Endothelial cell of umbilical vein (primary cell): Measurements from ENCODE around the gene UEVLD. TPM values are rescaled to one million over a fixed set of nuclear protein-coding genes. Genes with fewer than 3 reads are reported as not detected.

Experiments used
- BruUV-seq: library from RNA; stranded (reverse); fragments of 400-500 nt; replicated peaks from 2 replicates; lab custom pipeline; 2021; lab: Mats Ljungman, UMichigan
- CTCF ChIA-PET: fragments of 300-600, 350-600 bp; sonication (Branson Sonifier 250); formaldehyde crosslinking; loops from one replicate; lab custom pipeline; 2021; ENCODE audit warnings: antibody characterized with exemption, inconsistent platforms; lab: Charles Lee
- POLR2A ChIA-PET: fragments of 300-600, 350-600 bp; sonication (Branson Sonifier 250); formaldehyde crosslinking; loops from one replicate; lab custom pipeline; 2021; ENCODE audit warnings: antibody characterized with exemption, inconsistent platforms; lab: Charles Lee
- DNase-seq: peaks from one replicate; pipeline ENCODE4 v3.0.0-alpha.2; 2011; ENCODE audit warnings: low read depth, low spot score
- FAIRE-seq: peaks from 2 replicates; lab custom pipeline; 2011; peaks lifted over from hg19 to GRCh38; lab: Jason Lieb, UNC
- H2AFZ ChIP-seq: 2 replicates; pipeline ENCODE4 v1.6.0; 2012; ENCODE audit warnings: low read depth, low read length, control low read depth, inconsistent platforms
- H3K27ac ChIP-seq: 2 replicates; pipeline ENCODE4 v1.5.1; 2011; ENCODE audit warnings: low read depth, mild to moderate bottlenecking, control low read depth, low read length, moderate library complexity; ENCODE audit not compliant: insufficient read depth
- H3K27me3 ChIP-seq, 2 experiments: 2 replicates each; pipeline versions ENCODE4 v1.6.0 to v1.6.1; 2011; ENCODE audit warnings: low read length in 2 of 2, mixed read lengths in 1 of 2; ENCODE audit not compliant: control insufficient read depth in 2 of 2, insufficient read depth in 2 of 2
- H3K36me3 ChIP-seq, 2 experiments: 2 replicates in 1 of 2; 3 replicates in 1 of 2; pipeline ENCODE4 v1.5.1; 2011; ENCODE audit warnings: low read length in 2 of 2, mild to moderate bottlenecking in 1 of 2, moderate library complexity in 1 of 2; ENCODE audit not compliant: control insufficient read depth in 2 of 2, insufficient read depth in 2 of 2; ENCODE audit errors: extremely low read depth in 1 of 2
- H3K4me1 ChIP-seq: 3 replicates; pipeline ENCODE4 v1.5.1; 2011; ENCODE audit warnings: mild to moderate bottlenecking, low read length; ENCODE audit not compliant: control insufficient read depth, insufficient read depth; ENCODE audit errors: extremely low read depth
- H3K4me2 ChIP-seq: 2 replicates; pipeline ENCODE4 v1.6.1; 2011; ENCODE audit warnings: low read length, control low read depth, mixed read lengths; ENCODE audit not compliant: insufficient read depth
- H3K4me3 ChIP-seq, 3 experiments: fragments of 200-600 bp in 1 of 3; sonication (generic), shearing (Covaris generic) in 1 of 3; replicated peaks in 1 of 3; 2 replicates each; pipeline ENCODE4 v1.5.1; 2011 to 2016; ENCODE audit warnings: control low read depth in 3 of 3, low read length in 3 of 3, mild to moderate bottlenecking in 2 of 3, inconsistent platforms in 1 of 3, low read depth in 1 of 3, moderate library complexity in 1 of 3; ENCODE audit not compliant: insufficient read depth in 1 of 3
- H3K79me2 ChIP-seq: 2 replicates; pipeline ENCODE4 v1.6.0; 2012; ENCODE audit warnings: low read length, inconsistent platforms; ENCODE audit not compliant: control insufficient read depth, insufficient read depth
- H3K9ac ChIP-seq: replicated peaks from 2 replicates; pipeline ENCODE3; 2011; ENCODE audit warnings: low read length, control low read depth; ENCODE audit not compliant: insufficient read depth; ENCODE audit errors: extremely low read depth
- H3K9me1 ChIP-seq: replicated peaks from 3 replicates; pipeline ENCODE4 v1.6.0; 2011; ENCODE audit warnings: mild to moderate bottlenecking, low read length; ENCODE audit not compliant: control insufficient read depth, insufficient read depth; ENCODE audit errors: extremely low read depth
- H3K9me3 ChIP-seq: replicated peaks from 2 replicates; pipeline ENCODE4 v1.5.1; 2012; ENCODE audit warnings: low read length, inconsistent platforms; ENCODE audit not compliant: control insufficient read depth, insufficient read depth
- H4K20me1 ChIP-seq: replicated peaks from 2 replicates; pipeline ENCODE3; 2011; ENCODE audit warnings: mild to moderate bottlenecking, low read length; ENCODE audit not compliant: control insufficient read depth, insufficient read depth; ENCODE audit errors: extremely low read depth
- EZH2 ChIP-seq: IDR thresholded peaks from 2 replicates; pipeline ENCODE4 v1.6.1; 2012; ENCODE audit warnings: borderline replicate concordance, low read depth, mild to moderate bottlenecking, moderate library complexity, low read length, inconsistent platforms; ENCODE audit not compliant: severe bottlenecking
- FOS ChIP-seq: IDR thresholded peaks from 2 replicates; pipeline ENCODE4 v1.6.1; 2011; ENCODE audit warnings: mild to moderate bottlenecking, low read length, moderate library complexity, borderline replicate concordance; ENCODE audit not compliant: insufficient read depth
- GATA2 ChIP-seq: IDR thresholded peaks from 2 replicates; pipeline ENCODE4 v1.7.0; 2011; ENCODE audit warnings: low read depth, mild to moderate bottlenecking, moderate library complexity, mixed read lengths, low read length; ENCODE audit not compliant: insufficient read length, insufficient read depth
- JUN ChIP-seq: IDR thresholded peaks from 2 replicates; pipeline ENCODE4 v1.6.1; 2011; ENCODE audit warnings: borderline replicate concordance, low read depth; ENCODE audit not compliant: insufficient read length, insufficient read depth
- MAX ChIP-seq: IDR thresholded peaks from 2 replicates; pipeline ENCODE4 v1.6.1; 2011; ENCODE audit not compliant: insufficient read depth, insufficient read length
- MYC ChIP-seq: IDR thresholded peaks from one replicate; pipeline ENCODE4 v1.6.1; 2011; ENCODE audit warnings: mild to moderate bottlenecking, low read depth, low read length
- POLR2A ChIP-seq: IDR thresholded peaks from 2 replicates; pipeline ENCODE4 v1.6.1; 2012; ENCODE audit warnings: low read depth, mild to moderate bottlenecking, control low read depth, low read length
- POLR2AphosphoS5 ChIP-seq: IDR thresholded peaks from 2 replicates; pipeline ENCODE4 v1.6.1; 2012; ENCODE audit warnings: low read depth, mild to moderate bottlenecking, control low read depth, low read length, moderate library complexity; ENCODE audit not compliant: insufficient read depth
- dilution Hi-C: fragments of 300-500 bp; cut with MboI; formaldehyde crosslinking; loops from one replicate; pipeline ENCODE4 v1.15.0; 2019; ENCODE audit warnings: low sequenced_read_pairs; ENCODE audit not compliant: extremely low pct_ligation_motif_present
- intact Hi-C: fragments of 100-400 bp; cut with micrococcal nuclease; formaldehyde crosslinking; loops from one replicate; pipeline ENCODE4 v1.10.0; 2022
- polyA plus RNA-seq, 4 experiments: library from polyadenylated mRNA; depleted of rRNA in 3 of 4; stranded (reverse) in 3 of 4; unstranded in 1 of 4; fragments of >200 nt; gene quantifications; 2 replicates each; pipeline versions ENCODE4 v1.2.1 to v1.2.3, GENCODE V29; 2011 to 2012; ENCODE audit warnings: missing spikeins in 1 of 4
- total RNA-seq: library from RNA; stranded (reverse); gene quantifications from 2 replicates; pipeline ENCODE4 v1.2.3, GENCODE V29; 2021
- TF ChIP-seq, protein P1 (sequence below), 2 donors: IDR thresholded peaks; 1 replicate in 1 of 2; 2 replicates in 1 of 2; pipeline ENCODE4 v1.5.1; 2011; ENCODE audit warnings: low read length in 2 of 2, mild to moderate bottlenecking in 2 of 2, moderate library complexity in 2 of 2, control low read depth in 1 of 2, inconsistent platforms in 1 of 2, low read depth in 1 of 2; ENCODE audit not compliant: insufficient read depth in 1 of 2; ENCODE audit errors: extremely low read depth in 1 of 2

The UEVLD gene
- total and polyA plus RNA-seq, 2 donors (not counting 3 experiments of a cell fraction or from before 2014, with no cell fraction given): 9.2 to 19.1 TPM

DNA sequence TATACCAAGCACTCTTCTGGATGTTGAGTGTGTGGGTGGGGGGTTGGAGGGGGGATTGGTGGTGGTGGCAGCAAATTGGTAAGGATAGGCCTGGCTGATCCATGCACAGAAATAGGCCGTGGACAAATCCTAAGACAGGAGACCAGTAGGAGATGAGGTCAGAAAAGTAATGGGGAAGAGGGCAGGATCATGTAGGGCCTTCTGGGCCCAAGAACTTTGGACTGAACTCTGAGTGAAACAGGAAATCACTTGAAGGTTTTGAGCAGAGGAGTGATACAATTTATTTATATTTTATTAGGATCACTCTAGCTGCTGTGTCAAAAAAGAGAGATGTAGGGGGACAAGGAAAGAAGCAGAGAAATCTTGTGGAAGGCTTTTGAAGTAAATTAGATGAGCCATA is 90.5 kb downstream of the UEVLD start:
- Histone ChIP-seq H3K9me3 (no peaks in the 10 kb centered on the region), H3K9ac (no peak overlapping the region), H3K4me3 (no peak overlapping the region), H3K4me1 (no peaks in the 10 kb centered on the region), H3K4me2 (no peak overlapping the region), H3K36me3 (peaks cover 8 to 16% of the 10 kb centered on the region in 2 experiments), H4K20me1 (no peaks in the 10 kb centered on the region), H3K27me3 (no peaks in the 10 kb centered on the region), H3K27ac (no peak overlapping the region), H3K79me2 (no peaks in the 10 kb centered on the region), H2AFZ (no peak overlapping the region), H3K9me1 (no peaks in the 10 kb centered on the region)
- dilution Hi-C loops: no loop called here
- ChIA-PET CTCF (no interaction called here), POLR2A (no interaction called here)
- intact Hi-C loops: no loop called here
- TF ChIP-seq POLR2AphosphoS5: no peak
- no peak for TF ChIP-seq JUN
- BruUV-seq: no TSS peak
- FAIRE-seq (no peak), DNase-seq (no peak)

DNA sequence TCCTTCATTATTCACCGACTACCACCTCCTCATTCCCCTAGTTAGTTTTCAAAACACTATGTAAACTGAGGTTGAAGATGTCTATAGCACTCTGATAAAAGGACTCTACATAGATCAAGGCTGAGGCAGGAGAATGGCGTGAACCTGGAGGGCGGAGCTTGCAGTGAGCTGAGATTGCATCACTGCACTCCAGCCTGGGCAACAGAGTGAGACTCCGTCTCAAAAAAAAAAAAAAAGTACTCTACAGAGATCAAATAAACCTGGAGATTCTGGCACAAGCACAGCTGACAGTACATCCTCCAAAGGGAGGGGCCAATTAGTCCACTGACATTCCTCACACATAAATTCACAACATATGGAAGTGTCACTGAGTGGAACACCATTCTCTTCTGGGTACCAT is 92.8 kb downstream of the UEVLD start:
- CTCF ChIA-PET: no interaction called here
- no peaks in the 10 kb centered on the region for H3K79me2 ChIP-seq
- no TSS peak for BruUV-seq
- no peak overlapping the region for H3K4me3 ChIP-seq
- no peak for DNase-seq
- no peaks in the 10 kb centered on the region for H4K20me1 ChIP-seq
- no peak overlapping the region for H3K4me2 ChIP-seq
- POLR2A ChIA-PET: no interaction called here
- no peaks in the 10 kb centered on the region for H3K4me1 ChIP-seq
- no peaks in the 10 kb centered on the region for H3K9me3 ChIP-seq
- H3K36me3 ChIP-seq: peaks cover 2 to 14% of the 10 kb centered on the region in 2 experiments
- dilution Hi-C loops: no loop called here
- no peak overlapping the region for H3K9ac ChIP-seq
- H3K27me3 ChIP-seq: no peaks in the 10 kb centered on the region
- intact Hi-C loops: no loop called here
- H3K9me1 ChIP-seq: no peaks in the 10 kb centered on the region
- peak; percentile 79 for FAIRE-seq
- H3K27ac ChIP-seq: no peak overlapping the region
- TF ChIP-seq POLR2AphosphoS5: no peak
- TF ChIP-seq EZH2: no peak
- no peak for TF ChIP-seq POLR2A
- no peak for TF ChIP-seq JUN
- TF ChIP-seq FOS: no peak
- TF ChIP-seq, protein P1, sequence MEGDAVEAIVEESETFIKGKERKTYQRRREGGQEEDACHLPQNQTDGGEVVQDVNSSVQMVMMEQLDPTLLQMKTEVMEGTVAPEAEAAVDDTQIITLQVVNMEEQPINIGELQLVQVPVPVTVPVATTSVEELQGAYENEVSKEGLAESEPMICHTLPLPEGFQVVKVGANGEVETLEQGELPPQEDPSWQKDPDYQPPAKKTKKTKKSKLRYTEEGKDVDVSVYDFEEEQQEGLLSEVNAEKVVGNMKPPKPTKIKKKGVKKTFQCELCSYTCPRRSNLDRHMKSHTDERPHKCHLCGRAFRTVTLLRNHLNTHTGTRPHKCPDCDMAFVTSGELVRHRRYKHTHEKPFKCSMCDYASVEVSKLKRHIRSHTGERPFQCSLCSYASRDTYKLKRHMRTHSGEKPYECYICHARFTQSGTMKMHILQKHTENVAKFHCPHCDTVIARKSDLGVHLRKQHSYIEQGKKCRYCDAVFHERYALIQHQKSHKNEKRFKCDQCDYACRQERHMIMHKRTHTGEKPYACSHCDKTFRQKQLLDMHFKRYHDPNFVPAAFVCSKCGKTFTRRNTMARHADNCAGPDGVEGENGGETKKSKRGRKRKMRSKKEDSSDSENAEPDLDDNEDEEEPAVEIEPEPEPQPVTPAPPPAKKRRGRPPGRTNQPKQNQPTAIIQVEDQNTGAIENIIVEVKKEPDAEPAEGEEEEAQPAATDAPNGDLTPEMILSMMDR (IDR thresholded peaks at IDR 0.05; ENCODE audit: extremely low read depth in 1 of 2, insufficient read depth in 1 of 2, low read depth in 1 of 2, low read length in 2 of 2): no peak
- no peak for TF ChIP-seq MYC
- no peak for TF ChIP-seq GATA2
- TF ChIP-seq MAX: no peak
- H2AFZ ChIP-seq: no peak overlapping the region
